ENCODE data around the gene TAGLN2.

GRCh38 chr1:159895836-159896545, 29.3 kb downstream of the TAGLN2 start:
- TF ChIP-seq NFYB (IDR thresholded peaks at IDR 0.05; ENCODE audit: insufficient read depth, low read depth, low read length) (no peak), TBL1XR1 (IDR thresholded peaks at IDR 0.05; ENCODE audit: low read depth, low read length) (no peak), FOXM1 (IDR thresholded peaks at IDR 0.05; ENCODE audit: low read depth, low read length) (no peak), CTCF (IDR thresholded peaks at IDR 0.05 in 2 of 3, conservative IDR thresholded peaks at IDR 0.05 in 1 of 3; ENCODE audit: control insufficient read depth in 2 of 3, extremely low read depth in 1 of 3, insufficient read depth in 1 of 3, low read depth in 3 of 3, low read length in 3 of 3) (no peak), POLR2AphosphoS5 (IDR thresholded peaks at IDR 0.05; ENCODE audit: low read length) (no peak), SIN3A (IDR thresholded peaks at IDR 0.05; ENCODE audit: low read depth, low read length) (no peak), GABPA (IDR thresholded peaks at IDR 0.05; ENCODE audit: low read depth) (no peak), MXI1 (IDR thresholded peaks at IDR 0.05; ENCODE audit: low read depth, low read length) (no peak), STAT3 (IDR thresholded peaks at IDR 0.05; ENCODE audit: low read depth, low read length) (no peak), NFIC (IDR thresholded peaks at IDR 0.05; ENCODE audit: low read depth, low read length) (no peak), BRCA1 (IDR thresholded peaks at IDR 0.05; ENCODE audit: low read depth, low read length) (no peak)

Data from GM12878 (cell line).